ENCODE results near the gene NATD1.

GRCh38 chr17:21286066-21286770 lies 33.0 kb upstream of the NATD1 start:
- no peak for TF ChIP-seq EZH2 (IDR thresholded peaks at IDR 0.05; ENCODE audit: insufficient read depth, poor library complexity, severe bottlenecking)
- TF ChIP-seq EZH2phosphoT487 (IDR thresholded peaks at IDR 0.05; ENCODE audit: insufficient read depth, low read depth), result no peak
